ENCODE data around the gene SLC25A27.

- TF ChIP-seq POLR2A (IDR thresholded peaks at IDR 0.05) (no peak), CTCF (IDR thresholded peaks at IDR 0.05) (no peak)
Observed at GRCh38 chr6:46626976-46627375, 25.8 kb upstream of the SLC25A27 start.
